Brain microvascular endothelial cell (primary cell): Measurements from ENCODE around the gene OPN1SW.

ENCODE experiments used
- DNase-seq: peaks from one replicate; pipeline ENCODE4 v3.0.0-alpha.2; 2020
- H3K27ac ChIP-seq: fragments of 250-450 bp; sonication (Bioruptor Pico); 2 replicates; pipeline ENCODE4 v1.5.1; 2020; ENCODE audit warnings: mild to moderate bottlenecking, moderate library complexity
- H3K27me3 ChIP-seq: fragments of 250-450 bp; sonication (Bioruptor Pico); replicated peaks from 2 replicates; pipeline ENCODE4 v1.5.1; 2020; ENCODE audit warnings: mild to moderate bottlenecking
- H3K36me3 ChIP-seq: fragments of 250-450 bp; sonication (Bioruptor Pico); replicated peaks from 2 replicates; pipeline ENCODE4 v1.5.1; 2020; ENCODE audit warnings: mild to moderate bottlenecking
- H3K4me3 ChIP-seq: 2 replicates; pipeline ENCODE4 v1.5.1; 2011; ENCODE audit warnings: low read depth, mild to moderate bottlenecking, control low read depth, low read length, moderate library complexity
- CTCF ChIP-seq: IDR thresholded peaks from 2 replicates; pipeline ENCODE4 v1.5.1; 2011; ENCODE audit warnings: low read depth, mild to moderate bottlenecking, moderate library complexity, low read length, control low read depth, inconsistent platforms; ENCODE audit errors: missing control alignments
- in situ Hi-C: cut with HindIII; loops from 2 replicates; pipeline ENCODE4 v1.10.0; 2017; ENCODE audit warnings: low sequenced_read_pairs, low pct_ligation_motif_present

The OPN1SW gene

GRCh38 chr7:128812514-128813168 is 37.0 kb upstream of the OPN1SW start:
- no peak for DNase-seq

GRCh38 chr7:128811631-128812430 is 36.2 kb upstream of the OPN1SW start:
- H3K27ac ChIP-seq, result no peak overlapping the region
- no peaks in the 10 kb centered on the region for H3K27me3 ChIP-seq
- in situ Hi-C loops, result no loop called here
- no peaks in the 10 kb centered on the region for H3K36me3 ChIP-seq
- H3K4me3 ChIP-seq, result no peak overlapping the region
- TF ChIP-seq CTCF, result no peak
- no peak for DNase-seq

More at GRCh38 chr7:128812514-128813168, 37.0 kb upstream of the OPN1SW start:
- H3K27me3 ChIP-seq, result no peaks in the 10 kb centered on the region
- no peak overlapping the region for H3K27ac ChIP-seq
- H3K36me3 ChIP-seq, result no peaks in the 10 kb centered on the region
- no peak overlapping the region for H3K4me3 ChIP-seq
- TF ChIP-seq CTCF, result no peak
- in situ Hi-C loops, result no loop called here

GRCh38 chr7:128810997-128811396 is 35.4 kb upstream of the OPN1SW start:
- H3K27me3 ChIP-seq, result no peaks in the 10 kb centered on the region
- in situ Hi-C loops, result no loop called here
- no peaks in the 10 kb centered on the region for H3K36me3 ChIP-seq
- DNase-seq, result no peak
- no peak overlapping the region for H3K27ac ChIP-seq
- TF ChIP-seq CTCF, result no peak
- H3K4me3 ChIP-seq, result no peak overlapping the region

- Histone ChIP-seq H3K36me3 (no peaks in the 10 kb centered on the region), H3K27ac (no peak overlapping the region), H3K27me3 (no peaks in the 10 kb centered on the region), H3K4me3 (no peak overlapping the region)
- in situ Hi-C loops, result no loop called here
- DNase-seq, result no peak
- TF ChIP-seq CTCF, result no peak
Measured at GRCh38 chr7:128810473-128810872, 34.9 kb upstream of the OPN1SW start.

GRCh38 chr7:128809363-128809762 is 33.8 kb upstream of the OPN1SW start:
- no peak for DNase-seq
- TF ChIP-seq CTCF, result no peak
- Histone ChIP-seq H3K27me3 (no peaks in the 10 kb centered on the region), H3K27ac (no peak overlapping the region), H3K36me3 (no peaks in the 10 kb centered on the region), H3K4me3 (no peak overlapping the region)
- in situ Hi-C loops, result no loop called here
